ENCODE measurements around the gene CRAMP1. TPM values are rescaled to one million over a fixed set of nuclear protein-coding genes. Genes with fewer than 3 reads are reported as not detected.

The CRAMP1 gene
- total RNA-seq (10 to 100 TPM; 22.1 to 24.3 TPM), polyA plus RNA-seq (3.0 TPM)

GRCh38 chr16:1612320-1613111 is at the start of gene CRAMP1:
TSS of gene CRAMP1 (plus strand) at chr16:1612360. CDS start at chr16:1614640, 2,280 bp downstream.
- peaks cover 8 to 25% (median 14%) of the 10 kb centered on the region in 3 donors for H3K36me3 Mint-ChIP-seq
- H3K4me3 ChIP-seq (ENCODE audit: low read length): peak within 1 kb of the TSS; percentile 67
- ChIA-PET POLR2A (interaction anchor here (0.7 to 1.0 kb wide), 2 partner anchors 542 to 917 kb away, joined by 3 to 5 read pairs; no protein-coding TSS in a partner anchor), CTCF (interaction anchor here (2.2 kb wide), 1 partner anchor 93 kb away, joined by 8 read pairs; the partner anchor contains the start of gene MAPK8IP3)
- H3K9me3 ChIP-seq (ENCODE audit: low read length): no peaks in the 10 kb centered on the region
- peaks cover 15 to 17% of the 10 kb centered on the region in 2 donors for H3K27me3 Mint-ChIP-seq
- peaks cover 32% of the 10 kb centered on the region for H3K4me1 ChIP-seq (ENCODE audit: insufficient read depth, low read length)
- peak in 1 of 5 donors; percentile 54 for DNase-seq
- H3K36me3 ChIP-seq (ENCODE audit: insufficient read depth, low read length): peaks cover 6% of the 10 kb centered on the region
- H3K27ac ChIP-seq (ENCODE audit: low read depth, low read length): peak within 1 kb of the TSS; percentile 54
- H3K4me3 Mint-ChIP-seq: peak within 1 kb of the TSS; percentile 87 to 93 (median 88)
- peak within 1 kb of the TSS; percentile 94 to 99 (median 96) for H3K27ac Mint-ChIP-seq
- peaks cover 3 to 7% (median 4%) of the 10 kb centered on the region in 5 donors for H3K9me3 Mint-ChIP-seq
- H3K27me3 ChIP-seq (ENCODE audit: insufficient read depth, low read length, poor library complexity, severe bottlenecking): peaks cover 6% of the 10 kb centered on the region
- H3K4me1 Mint-ChIP-seq: peaks cover 26 to 44% (median 37%) of the 10 kb centered on the region in 3 donors

- peaks cover 0 to 3% (median 0%) of the 10 kb centered on the region in 3 donors for H3K36me3 Mint-ChIP-seq
- no peaks in the 10 kb centered on the region for H3K9me3 Mint-ChIP-seq
- H3K27me3 ChIP-seq (ENCODE audit: insufficient read depth, low read length, poor library complexity, severe bottlenecking): no peaks in the 10 kb centered on the region
- H3K4me3 ChIP-seq (ENCODE audit: low read length): no peak overlapping the region
- H3K4me1 Mint-ChIP-seq: peaks cover 19 to 35% (median 26%) of the 10 kb centered on the region in 3 donors
- ChIA-PET POLR2A (interaction anchor here (0.7 kb wide), 1 partner anchor 39 kb away, joined by 3 read pairs; no protein-coding TSS in a partner anchor), CTCF (no interaction called here)
- H3K27me3 Mint-ChIP-seq: peaks cover 0 to 1% of the 10 kb centered on the region in 2 donors
- no peaks in the 10 kb centered on the region for H3K36me3 ChIP-seq (ENCODE audit: insufficient read depth, low read length)
- no peak overlapping the region for H3K27ac ChIP-seq (ENCODE audit: low read depth, low read length)
- no peak overlapping the region for H3K4me3 Mint-ChIP-seq
- H3K9me3 ChIP-seq (ENCODE audit: low read length): no peaks in the 10 kb centered on the region
- DNase-seq: no peak
- H3K4me1 ChIP-seq (ENCODE audit: insufficient read depth, low read length): peaks cover 34% of the 10 kb centered on the region
- no peak overlapping the region for H3K27ac Mint-ChIP-seq
Measured at GRCh38 chr16:1563786-1564185, 48.4 kb upstream of the CRAMP1 start.

- peaks cover 0 to 1% of the 10 kb centered on the region in 2 donors for H3K27me3 Mint-ChIP-seq
- no peak overlapping the region for H3K4me3 ChIP-seq (ENCODE audit: low read length)
- H3K27ac ChIP-seq (ENCODE audit: low read depth, low read length): no peak overlapping the region
- no peaks in the 10 kb centered on the region for H3K9me3 ChIP-seq (ENCODE audit: low read length)
- no peak for DNase-seq
- ChIA-PET CTCF (no interaction called here), POLR2A (no interaction called here)
- H3K4me3 Mint-ChIP-seq: no peak overlapping the region
- peaks cover 14 to 29% (median 21%) of the 10 kb centered on the region in 3 donors for H3K4me1 Mint-ChIP-seq
- no peaks in the 10 kb centered on the region for H3K36me3 Mint-ChIP-seq
- no peaks in the 10 kb centered on the region for H3K9me3 Mint-ChIP-seq
- H3K27ac Mint-ChIP-seq: no peak overlapping the region
- H3K27me3 ChIP-seq (ENCODE audit: insufficient read depth, low read length, poor library complexity, severe bottlenecking): no peaks in the 10 kb centered on the region
- H3K36me3 ChIP-seq (ENCODE audit: insufficient read depth, low read length): no peaks in the 10 kb centered on the region
- peaks cover 29% of the 10 kb centered on the region for H3K4me1 ChIP-seq (ENCODE audit: insufficient read depth, low read length)
Measured at GRCh38 chr16:1564325-1564724, 47.8 kb upstream of the CRAMP1 start.

GRCh38 chr16:1565083-1565805 is 46.9 kb upstream of the CRAMP1 start:
- no peak overlapping the region for H3K4me3 ChIP-seq (ENCODE audit: low read length)
- no peaks in the 10 kb centered on the region for H3K9me3 ChIP-seq (ENCODE audit: low read length)
- H3K9me3 Mint-ChIP-seq: no peaks in the 10 kb centered on the region
- no peak overlapping the region for H3K4me3 Mint-ChIP-seq
- H3K27ac Mint-ChIP-seq: peak overlapping the region in 2 of 8 donors; percentile 23 to 93
- H3K27me3 Mint-ChIP-seq: peaks cover 0 to 1% of the 10 kb centered on the region in 2 donors
- POLR2A ChIA-PET: no interaction called here
- no peaks in the 10 kb centered on the region for H3K36me3 ChIP-seq (ENCODE audit: insufficient read depth, low read length)
- no peak overlapping the region for H3K27ac ChIP-seq (ENCODE audit: low read depth, low read length)
- CTCF ChIA-PET: no interaction called here
- no peaks in the 10 kb centered on the region for H3K27me3 ChIP-seq (ENCODE audit: insufficient read depth, low read length, poor library complexity, severe bottlenecking)
- no peak for DNase-seq
- no peaks in the 10 kb centered on the region for H3K36me3 Mint-ChIP-seq
- H3K4me1 ChIP-seq (ENCODE audit: insufficient read depth, low read length): peaks cover 20% of the 10 kb centered on the region
- peaks cover 7 to 20% (median 12%) of the 10 kb centered on the region in 3 donors for H3K4me1 Mint-ChIP-seq

- DNase-seq: no peak
- Mint-ChIP-seq H3K27me3 (peaks cover 0 to 1% of the 10 kb centered on the region in 2 donors), H3K4me1 (no peaks in the 10 kb centered on the region), H3K4me3 (no peak overlapping the region), H3K9me3 (no peaks in the 10 kb centered on the region), H3K27ac (peak overlapping the region in 1 of 8 donors; percentile 40), H3K36me3 (no peaks in the 10 kb centered on the region)
- CTCF ChIA-PET: no interaction called here
- Histone ChIP-seq H3K4me1 (ENCODE audit: insufficient read depth, low read length) (no peaks in the 10 kb centered on the region), H3K9me3 (ENCODE audit: low read length) (no peaks in the 10 kb centered on the region), H3K27me3 (ENCODE audit: insufficient read depth, low read length, poor library complexity, severe bottlenecking) (no peaks in the 10 kb centered on the region), H3K27ac (ENCODE audit: low read depth, low read length) (no peak overlapping the region), H3K36me3 (ENCODE audit: insufficient read depth, low read length) (no peaks in the 10 kb centered on the region), H3K4me3 (ENCODE audit: low read length) (no peak overlapping the region)
- POLR2A ChIA-PET: interaction anchor here (0.6 kb wide), 1 partner anchor 147 kb away, joined by 5 read pairs; no protein-coding TSS in a partner anchor
Measured at GRCh38 chr16:1567988-1568387, 44.2 kb upstream of the CRAMP1 start.

GRCh38 chr16:1571012-1571671 is 41.0 kb upstream of the CRAMP1 start:
- no peaks in the 10 kb centered on the region for H3K9me3 ChIP-seq (ENCODE audit: low read length)
- H3K27me3 ChIP-seq (ENCODE audit: insufficient read depth, low read length, poor library complexity, severe bottlenecking): no peaks in the 10 kb centered on the region
- no peaks in the 10 kb centered on the region for H3K36me3 ChIP-seq (ENCODE audit: insufficient read depth, low read length)
- no peak overlapping the region for H3K4me3 Mint-ChIP-seq
- H3K36me3 Mint-ChIP-seq: no peaks in the 10 kb centered on the region
- H3K27ac ChIP-seq (ENCODE audit: low read depth, low read length): no peak overlapping the region
- no peaks in the 10 kb centered on the region for H3K4me1 ChIP-seq (ENCODE audit: insufficient read depth, low read length)
- no peak overlapping the region for H3K27ac Mint-ChIP-seq
- H3K4me1 Mint-ChIP-seq: no peaks in the 10 kb centered on the region
- no peak overlapping the region for H3K4me3 ChIP-seq (ENCODE audit: low read length)
- H3K27me3 Mint-ChIP-seq: peaks cover 4% of the 10 kb centered on the region in 2 donors
- no peaks in the 10 kb centered on the region for H3K9me3 Mint-ChIP-seq
- no peak for DNase-seq
- ChIA-PET CTCF (interaction anchor here (1.2 kb wide), 1 partner anchor 12 kb away, joined by 3 read pairs; no protein-coding TSS in a partner anchor), POLR2A (interaction anchor here (0.6 kb wide), 1 partner anchor 163 kb away, joined by 3 read pairs; no protein-coding TSS in a partner anchor)

- POLR2A ChIA-PET: no interaction called here
- no peaks in the 10 kb centered on the region for H3K9me3 Mint-ChIP-seq
- no peak for DNase-seq
- H3K27me3 Mint-ChIP-seq: peaks cover 2 to 4% of the 10 kb centered on the region in 2 donors
- H3K27ac Mint-ChIP-seq: peak overlapping the region in 1 of 8 donors; percentile 50
- no peaks in the 10 kb centered on the region for H3K4me1 ChIP-seq (ENCODE audit: insufficient read depth, low read length)
- CTCF ChIA-PET: no interaction called here
- no peaks in the 10 kb centered on the region for H3K4me1 Mint-ChIP-seq
- H3K4me3 ChIP-seq (ENCODE audit: low read length): no peak overlapping the region
- no peak overlapping the region for H3K4me3 Mint-ChIP-seq
- no peaks in the 10 kb centered on the region for H3K36me3 Mint-ChIP-seq
- H3K27me3 ChIP-seq (ENCODE audit: insufficient read depth, low read length, poor library complexity, severe bottlenecking): no peaks in the 10 kb centered on the region
- no peak overlapping the region for H3K27ac ChIP-seq (ENCODE audit: low read depth, low read length)
- no peaks in the 10 kb centered on the region for H3K36me3 ChIP-seq (ENCODE audit: insufficient read depth, low read length)
- H3K9me3 ChIP-seq (ENCODE audit: low read length): no peaks in the 10 kb centered on the region
Measured at GRCh38 chr16:1572673-1573072, 39.5 kb upstream of the CRAMP1 start.

All from CD8-positive, alpha-beta memory T cell (primary cell).